BLaER1 treated with 17β-estradiol and CSF1 and Interleukin-3, amounts not matched to agents 10 nM and 100 nM (cell line): ENCODE results near the gene RNLS.

ENCODE experiments used
- H3K27ac ChIP-seq, 11 experiments: shearing (Covaris generic); formaldehyde crosslinking; 2 replicates each; pipeline ENCODE4 v1.8.1; 2022
- H3K27me3 ChIP-seq, 11 experiments: shearing (Covaris generic); formaldehyde crosslinking; 2 replicates each; pipeline ENCODE4 v1.8.1; 2022
- H3K36me3 ChIP-seq, 11 experiments: shearing (Covaris generic); formaldehyde crosslinking; 2 replicates each; pipeline ENCODE4 v1.8.1; 2022
- H3K4me1 ChIP-seq, 10 experiments: shearing (Covaris generic); formaldehyde crosslinking; 2 replicates each; pipeline ENCODE4 v1.8.1; 2022
- H3K4me2 ChIP-seq, 11 experiments: shearing (Covaris generic); formaldehyde crosslinking; 2 replicates each; pipeline ENCODE4 v1.8.1; 2022
- H3K4me3 ChIP-seq, 10 experiments: shearing (Covaris generic); formaldehyde crosslinking; 2 replicates each; pipeline ENCODE4 v1.8.1; 2022
- H3K9ac ChIP-seq, 11 experiments: shearing (Covaris generic); formaldehyde crosslinking; 2 replicates each; pipeline ENCODE4 v1.8.1; 2022
- H3K9me3 ChIP-seq, 11 experiments: shearing (Covaris generic); formaldehyde crosslinking; replicated peaks in 1 of 11; 2 replicates each; pipeline ENCODE4 v1.8.1; 2022
- H4K20me1 ChIP-seq, 11 experiments: shearing (Covaris generic); formaldehyde crosslinking; 2 replicates each; pipeline ENCODE4 v1.8.1; 2022
- Cebpa-rat ChIP-seq, 11 experiments: shearing (Covaris generic); IDR thresholded peaks; 2 replicates each; pipeline ENCODE4 v1.8.1; 2022

Gene RNLS

GRCh38 chr10:88542522-88542921, 40.6 kb downstream of the RNLS start:
- Histone ChIP-seq H3K4me3 (no peak overlapping the region), H3K27me3 (no peaks in the 10 kb centered on the region), H3K9me3 (no peaks in the 10 kb centered on the region), H3K27ac (no peak overlapping the region), H3K4me1 (no peaks in the 10 kb centered on the region), H3K9ac (no peak overlapping the region), H3K36me3 (no peaks in the 10 kb centered on the region), H4K20me1 (no peaks in the 10 kb centered on the region), H3K4me2 (no peak overlapping the region)
- no peak for TF ChIP-seq Cebpa-rat (IDR thresholded peaks at IDR 0.05)

DNA sequence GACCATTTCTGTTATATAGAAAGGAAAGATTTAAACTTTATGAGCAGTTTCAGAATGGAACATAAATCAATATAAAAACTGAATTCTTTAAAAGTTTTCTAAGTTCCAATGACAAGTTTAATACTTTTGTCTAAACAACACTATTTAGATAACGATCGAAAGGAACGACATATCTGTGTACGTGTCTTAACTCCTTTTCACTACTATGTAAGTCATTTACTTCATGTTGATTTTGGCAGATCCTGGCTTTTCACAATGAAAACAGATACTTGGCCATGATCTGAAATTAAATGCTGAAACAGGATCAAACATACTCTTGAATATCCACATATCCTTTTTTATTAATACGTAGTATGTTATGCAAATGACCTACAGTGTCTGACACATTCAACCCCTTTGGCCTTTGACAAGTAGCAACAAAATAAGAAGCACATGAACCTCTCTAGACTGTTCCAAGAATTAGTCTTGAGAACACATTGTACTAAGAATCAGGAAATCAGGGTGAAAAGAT, 41.9 kb downstream of the RNLS start:
- H3K4me2 ChIP-seq = no peak overlapping the region
- no peak overlapping the region for H3K27ac ChIP-seq
- TF ChIP-seq Cebpa-rat (IDR thresholded peaks at IDR 0.05) = no peak
- no peak overlapping the region for H3K9ac ChIP-seq
- no peaks in the 10 kb centered on the region for H3K36me3 ChIP-seq
- H4K20me1 ChIP-seq = no peaks in the 10 kb centered on the region
- H3K4me3 ChIP-seq = no peak overlapping the region
- H3K4me1 ChIP-seq = no peaks in the 10 kb centered on the region
- H3K27me3 ChIP-seq = no peaks in the 10 kb centered on the region
- no peaks in the 10 kb centered on the region for H3K9me3 ChIP-seq

DNA sequence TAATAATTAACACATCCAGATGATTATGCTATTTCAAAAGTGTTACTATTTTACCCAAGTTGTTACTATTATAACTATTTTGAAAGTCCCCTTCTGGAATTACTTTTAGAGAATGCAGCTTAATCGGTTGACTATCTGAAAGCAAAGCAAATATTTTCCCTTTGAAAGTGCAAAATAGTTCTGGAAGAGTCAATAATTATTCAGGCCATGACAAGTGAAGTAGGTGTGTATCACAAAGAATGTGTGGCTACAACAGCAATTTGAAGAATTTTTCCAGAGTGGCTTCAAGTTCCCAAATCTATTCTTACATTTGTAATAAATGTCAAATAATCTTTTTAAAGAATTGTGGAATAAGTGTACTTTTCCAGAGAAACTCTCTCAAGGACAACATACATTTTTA, 42.8 kb downstream of the RNLS start:
- Histone ChIP-seq H3K9me3 (no peaks in the 10 kb centered on the region), H3K4me2 (no peak overlapping the region), H3K4me3 (no peak overlapping the region), H3K27me3 (no peaks in the 10 kb centered on the region), H4K20me1 (no peaks in the 10 kb centered on the region), H3K4me1 (no peaks in the 10 kb centered on the region), H3K36me3 (no peaks in the 10 kb centered on the region), H3K9ac (no peak overlapping the region), H3K27ac (no peak overlapping the region)
- TF ChIP-seq Cebpa-rat (IDR thresholded peaks at IDR 0.05) = no peak

- no peak overlapping the region for H3K9ac ChIP-seq
- no peak for TF ChIP-seq Cebpa-rat (IDR thresholded peaks at IDR 0.05)
- H3K4me1 ChIP-seq = no peaks in the 10 kb centered on the region
- H3K4me2 ChIP-seq = no peak overlapping the region
- H3K36me3 ChIP-seq = no peaks in the 10 kb centered on the region
- H3K9me3 ChIP-seq = no peaks in the 10 kb centered on the region
- H4K20me1 ChIP-seq = no peaks in the 10 kb centered on the region
- H3K27ac ChIP-seq = no peak overlapping the region
- no peak overlapping the region for H3K4me3 ChIP-seq
- no peaks in the 10 kb centered on the region for H3K27me3 ChIP-seq
Measured at GRCh38 chr10:88538048-88538447, 45.1 kb downstream of the RNLS start.

DNA sequence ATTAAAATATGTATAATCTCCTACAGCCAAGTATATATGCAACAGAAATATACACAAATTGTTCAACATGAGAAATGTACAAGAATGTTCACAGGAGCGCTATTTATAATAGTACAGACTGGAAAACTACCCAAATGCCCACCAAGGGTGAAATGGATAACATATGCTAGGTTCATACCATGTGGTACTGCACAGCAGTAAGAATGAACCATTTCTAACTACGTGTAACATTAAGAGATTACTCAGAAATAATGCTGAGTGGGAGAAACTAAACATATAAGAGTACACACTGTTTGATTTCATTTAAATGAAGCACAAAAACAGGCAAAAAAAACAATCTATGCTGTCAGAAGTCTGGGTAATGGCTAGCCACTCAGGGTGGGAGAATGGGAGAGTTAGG, 45.8 kb downstream of the RNLS start:
- no peaks in the 10 kb centered on the region for H3K9me3 ChIP-seq
- H3K36me3 ChIP-seq = no peaks in the 10 kb centered on the region
- H3K4me1 ChIP-seq = no peaks in the 10 kb centered on the region
- no peaks in the 10 kb centered on the region for H3K27me3 ChIP-seq
- H4K20me1 ChIP-seq = no peaks in the 10 kb centered on the region
- no peak overlapping the region for H3K4me3 ChIP-seq
- no peak overlapping the region for H3K9ac ChIP-seq
- H3K4me2 ChIP-seq = no peak overlapping the region
- TF ChIP-seq Cebpa-rat (IDR thresholded peaks at IDR 0.05) = no peak
- no peak overlapping the region for H3K27ac ChIP-seq

GRCh38 chr10:88536437-88536836, 46.7 kb downstream of the RNLS start:
- H3K9ac ChIP-seq = no peak overlapping the region

DNA sequence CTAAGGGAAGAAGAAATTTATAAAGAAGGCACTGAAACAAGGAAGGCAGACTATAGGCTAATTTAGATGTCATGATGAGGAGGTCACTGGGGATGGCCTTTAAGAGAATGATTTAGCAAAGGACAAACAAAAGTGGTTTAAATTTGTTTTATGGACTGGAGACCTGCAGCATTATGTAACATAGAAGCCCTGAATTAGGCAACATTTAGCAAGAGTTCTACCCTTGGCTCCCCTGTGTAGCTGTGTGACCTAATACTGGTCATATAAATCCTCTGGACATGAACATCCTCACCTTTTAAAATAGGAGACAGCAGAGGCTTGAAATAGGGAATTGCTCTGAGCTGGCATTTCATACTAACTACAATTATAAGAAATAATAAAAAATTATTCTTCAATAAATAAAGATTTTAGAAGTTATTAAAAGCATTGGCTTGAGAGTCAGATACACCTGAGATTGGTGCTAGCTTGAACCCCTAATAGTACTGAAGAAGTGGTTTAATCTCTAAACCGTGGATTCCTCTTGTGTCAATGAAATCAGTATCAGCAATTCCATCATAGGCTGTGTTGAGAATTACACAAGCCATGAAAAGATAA, 48.9 kb downstream of the RNLS start:
- Histone ChIP-seq H3K36me3 (no peaks in the 10 kb centered on the region), H3K4me3 (no peak overlapping the region), H3K27ac (no peak overlapping the region), H3K9ac (no peak overlapping the region), H3K9me3 (no peaks in the 10 kb centered on the region), H4K20me1 (no peaks in the 10 kb centered on the region), H3K27me3 (no peaks in the 10 kb centered on the region), H3K4me2 (no peak overlapping the region), H3K4me1 (no peaks in the 10 kb centered on the region)
- TF ChIP-seq Cebpa-rat (IDR thresholded peaks at IDR 0.05) = no peak

More at GRCh38 chr10:88536437-88536836, 46.7 kb downstream of the RNLS start:
- TF ChIP-seq Cebpa-rat (IDR thresholded peaks at IDR 0.05) = no peak
- H4K20me1 ChIP-seq = no peaks in the 10 kb centered on the region
- no peaks in the 10 kb centered on the region for H3K27me3 ChIP-seq
- H3K4me2 ChIP-seq = no peak overlapping the region
- no peaks in the 10 kb centered on the region for H3K36me3 ChIP-seq
- no peak overlapping the region for H3K4me3 ChIP-seq
- H3K9me3 ChIP-seq = no peaks in the 10 kb centered on the region
- H3K27ac ChIP-seq = no peak overlapping the region
- no peaks in the 10 kb centered on the region for H3K4me1 ChIP-seq

GRCh38 chr10:88531392-88532052, 51.6 kb downstream of the RNLS start:
- Histone ChIP-seq H3K9ac (no peak overlapping the region), H4K20me1 (no peaks in the 10 kb centered on the region), H3K27me3 (no peaks in the 10 kb centered on the region), H3K4me3 (no peak overlapping the region), H3K27ac (no peak overlapping the region), H3K4me1 (no peaks in the 10 kb centered on the region), H3K36me3 (no peaks in the 10 kb centered on the region), H3K9me3 (no peaks in the 10 kb centered on the region), H3K4me2 (no peak overlapping the region)
- no peak for TF ChIP-seq Cebpa-rat (IDR thresholded peaks at IDR 0.05)

- no peak overlapping the region for H3K4me2 ChIP-seq
- no peaks in the 10 kb centered on the region for H3K4me1 ChIP-seq
- H3K27me3 ChIP-seq = no peaks in the 10 kb centered on the region
- no peak overlapping the region for H3K4me3 ChIP-seq
- no peaks in the 10 kb centered on the region for H4K20me1 ChIP-seq
- H3K36me3 ChIP-seq = no peaks in the 10 kb centered on the region
- no peak overlapping the region for H3K27ac ChIP-seq
- no peak overlapping the region for H3K9ac ChIP-seq
- H3K9me3 ChIP-seq = no peaks in the 10 kb centered on the region
- TF ChIP-seq Cebpa-rat (IDR thresholded peaks at IDR 0.05) = no peak
Measured at GRCh38 chr10:88530629-88531391, 52.3 kb downstream of the RNLS start.
